MM.1S (cell line): Measurements from ENCODE around the gene ALAS1.

Source experiments
- DNase-seq: peaks from one replicate; pipeline ENCODE4 v3.0.0-alpha.2; 2015
- H2AFZ ChIP-seq: fragments of 300-600 bp; sonication (generic); 2 replicates; pipeline ENCODE4 v1.6.0; 2016; ENCODE audit warnings: antibody characterized with exemption, low read length
- H3F3A ChIP-seq: fragments of 300-600 bp; sonication (generic); 2 replicates; pipeline ENCODE4 v1.6.1; 2016; ENCODE audit warnings: mild to moderate bottlenecking, antibody characterized with exemption, low read length, moderate library complexity, mixed read lengths; ENCODE audit not compliant: insufficient read depth
- H3K27ac ChIP-seq: fragments of 300-600 bp; sonication (generic); 2 replicates; pipeline ENCODE4 v1.5.1; 2016; ENCODE audit warnings: mild to moderate bottlenecking, low read length
- H3K27me3 ChIP-seq: fragments of 300-600 bp; sonication (generic); replicated peaks from 2 replicates; pipeline ENCODE4 v1.6.0; 2016; ENCODE audit warnings: low read length; ENCODE audit not compliant: insufficient read depth
- H3K36me3 ChIP-seq: fragments of 300-600 bp; sonication (generic); replicated peaks from 2 replicates; pipeline ENCODE4 v1.6.1; 2016; ENCODE audit warnings: mild to moderate bottlenecking, low read length, mixed read lengths; ENCODE audit not compliant: insufficient read depth
- H3K4me1 ChIP-seq: fragments of 300-600 bp; sonication (generic); 2 replicates; pipeline ENCODE4 v1.6.1; 2016; ENCODE audit warnings: low read length, mixed read lengths
- H3K4me2 ChIP-seq: fragments of 300-600 bp; sonication (generic); 2 replicates; pipeline ENCODE4 v1.6.0; 2016; ENCODE audit warnings: low read depth, low read length
- H3K4me3 ChIP-seq: fragments of 300-600 bp; sonication (generic); 2 replicates; pipeline ENCODE4 v1.5.1; 2016; ENCODE audit warnings: low read length, mixed read lengths
- H3K79me2 ChIP-seq: fragments of 300-600 bp; sonication (generic); 2 replicates; pipeline ENCODE4 v1.6.1; 2016; ENCODE audit warnings: mixed run types, low read length, mixed read lengths
- H3K9ac ChIP-seq: fragments of 300-600 bp; sonication (generic); 2 replicates; pipeline ENCODE4 v1.6.1; 2016; ENCODE audit warnings: low read length, mixed read lengths
- H3K9me2 ChIP-seq: fragments of 300-600 bp; sonication (generic); replicated peaks from 2 replicates; pipeline ENCODE4 v1.6.1; 2016; ENCODE audit warnings: mild to moderate bottlenecking, low read length, mixed read lengths; ENCODE audit not compliant: insufficient read depth
- H3K9me3 ChIP-seq: fragments of 300-600 bp; sonication (generic); replicated peaks from 2 replicates; pipeline ENCODE4 v1.6.1; 2016; ENCODE audit warnings: mild to moderate bottlenecking, low read length, mixed read lengths; ENCODE audit not compliant: insufficient read depth
- H4K20me1 ChIP-seq: fragments of 300-600 bp; sonication (generic); 2 replicates; pipeline ENCODE4 v1.6.1; 2016; ENCODE audit warnings: mild to moderate bottlenecking, low read length, moderate library complexity, mixed read lengths; ENCODE audit not compliant: insufficient read depth
- CTCF ChIP-seq: fragments of 300-600 bp; sonication (generic); IDR thresholded peaks from 2 replicates; pipeline ENCODE4 v1.5.1; 2016; ENCODE audit warnings: antibody characterized with exemption, low read length, mixed read lengths
- EZH2 ChIP-seq: fragments of 300-600 bp; sonication (generic); optimal IDR thresholded peaks from 2 replicates; pipeline ENCODE3; 2017; ENCODE audit warnings: low read depth, mild to moderate bottlenecking, antibody characterized with exemption, low read length, mixed read lengths
- EZH2phosphoT487 ChIP-seq: fragments of 300-600 bp; sonication (generic); IDR thresholded peaks from 2 replicates; pipeline ENCODE4 v1.6.1; 2018; ENCODE audit warnings: antibody characterized with exemption, low read length

ALAS1 gene

DNA sequence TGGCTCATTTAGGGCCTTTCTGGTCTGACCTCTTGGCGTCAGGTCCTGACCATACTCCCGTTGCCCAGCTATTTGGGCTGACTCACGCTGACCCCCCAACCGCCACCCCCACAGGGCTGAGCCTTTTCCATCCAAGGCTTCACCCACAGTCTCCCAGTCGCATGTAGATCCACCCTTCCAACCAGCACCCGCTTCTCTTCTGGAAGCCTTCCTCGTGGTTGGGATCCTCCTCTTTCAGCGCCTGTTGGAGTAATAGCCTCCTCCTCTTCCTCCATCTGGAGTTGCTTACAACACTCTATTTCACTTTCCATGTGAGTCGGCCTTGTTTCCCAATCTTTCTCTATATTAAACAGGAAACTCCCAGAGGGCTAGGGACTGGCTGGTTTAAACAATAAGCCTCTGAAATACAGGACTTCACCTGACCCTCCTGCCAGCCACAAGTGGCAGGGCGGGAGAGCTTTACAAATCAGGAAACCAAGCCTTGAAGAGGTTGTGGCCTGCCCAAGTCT, 2.1 kb upstream of the ALAS1 start:
- no peaks in the 10 kb centered on the region for H3F3A ChIP-seq
- no peaks in the 10 kb centered on the region; the same call in 1 of the 2 replicates for H3K36me3 ChIP-seq
- no peaks in the 10 kb centered on the region for H3K9me2 ChIP-seq
- no peak overlapping the region for H3K4me3 ChIP-seq
- no peaks in the 10 kb centered on the region for H3K9me3 ChIP-seq
- H3K27ac ChIP-seq, result no peak overlapping the region
- H3K79me2 ChIP-seq, result peaks cover 16% of the 10 kb centered on the region
- no peak for TF ChIP-seq CTCF
- no peak for TF ChIP-seq EZH2
- TF ChIP-seq EZH2phosphoT487, result no peak
- H3K4me1 ChIP-seq, result peaks cover 11% of the 10 kb centered on the region
- no peaks in the 10 kb centered on the region for H3K27me3 ChIP-seq
- H3K4me2 ChIP-seq, result no peak overlapping the region
- no peaks in the 10 kb centered on the region for H4K20me1 ChIP-seq
- no peak for DNase-seq
- H3K9ac ChIP-seq, result no peak overlapping the region
- no peak overlapping the region for H2AFZ ChIP-seq

GRCh38 chr3:52196977-52197376, 983 bp upstream of the ALAS1 start:
- Histone ChIP-seq H3K27me3 (no peaks in the 10 kb centered on the region), H3K4me3 (no peak overlapping the region), H3K4me1 (peaks cover 11% of the 10 kb centered on the region), H3K27ac (no peak overlapping the region), H3K9me2 (no peaks in the 10 kb centered on the region), H4K20me1 (no peaks in the 10 kb centered on the region), H3K36me3 (no peaks in the 10 kb centered on the region; the same call in 1 of the 2 replicates), H3F3A (no peaks in the 10 kb centered on the region), H3K79me2 (peaks cover 16% of the 10 kb centered on the region), H3K9ac (no peak overlapping the region), H3K4me2 (no peak overlapping the region), H3K9me3 (no peaks in the 10 kb centered on the region), H2AFZ (peak overlapping the region; percentile 91)
- TF ChIP-seq CTCF (no peak), EZH2 (no peak), EZH2phosphoT487 (no peak)
- DNase-seq, result no peak

GRCh38 chr3:52197499-52197841, 490 bp upstream of the ALAS1 start:
- Histone ChIP-seq H3K9me2 (no peaks in the 10 kb centered on the region), H4K20me1 (no peaks in the 10 kb centered on the region), H3K4me2 (peak overlapping the region; percentile 76), H3K36me3 (no peaks in the 10 kb centered on the region; the same call in 1 of the 2 replicates), H3K4me1 (peaks cover 11% of the 10 kb centered on the region), H3K4me3 (peak overlapping the region; percentile 82), H3K9ac (peak overlapping the region; percentile 29; the same call in 1 of the 2 replicates), H3K79me2 (peaks cover 16% of the 10 kb centered on the region), H2AFZ (peak overlapping the region; percentile 91), H3F3A (no peaks in the 10 kb centered on the region), H3K27me3 (no peaks in the 10 kb centered on the region), H3K27ac (no peak overlapping the region), H3K9me3 (no peaks in the 10 kb centered on the region)
- no peak for TF ChIP-seq EZH2
- no peak for TF ChIP-seq EZH2phosphoT487
- no peak for TF ChIP-seq CTCF
- no peak for DNase-seq
